HepG2 (cell line): ENCODE results near the gene PPARA. TPM values are rescaled to one million over a fixed set of nuclear protein-coding genes. Genes with fewer than 3 reads are reported as not detected.
A peak's percentile ranks its signal among the peaks of the same experiment; 100 is the strongest.

Source experiments
- ARID3A ChIP-seq: IDR thresholded peaks from 2 replicates; pipeline ENCODE4 v1.6.1; 2012; ENCODE audit warnings: low read depth, low read length, improper control_type of control experiment
- CAMTA2 ChIP-seq: sonication (generic); formaldehyde crosslinking; IDR thresholded peaks from 2 replicates; pipeline ENCODE4 v1.4.0; 2020; ENCODE audit warnings: mild to moderate bottlenecking, missing genetic modification reagents, borderline replicate concordance
- FLYWCH1 ChIP-seq: sonication (generic); formaldehyde crosslinking; IDR thresholded peaks from 2 replicates; pipeline ENCODE4 v1.8.1; 2023; ENCODE audit warnings: mild to moderate bottlenecking, missing genetic modification reagents
- FOXA1 ChIP-seq, 2 experiments: fragments of 450-650 bp in 1 of 2; sonication (generic) in 1 of 2; formaldehyde crosslinking in 1 of 2; IDR thresholded peaks; 2 replicates each; pipeline versions ENCODE4 v1.4.0 to v1.6.1; 2016 to 2020; ENCODE audit warnings: missing genetic modification reagents in 1 of 2
- FOXA3 ChIP-seq: IDR thresholded peaks from 2 replicates; pipeline ENCODE4 v1.6.1; 2016; ENCODE audit warnings: missing genetic modification reagents, missing compliant biosample characterization
- GPN1 ChIP-seq: sonication (generic); formaldehyde crosslinking; IDR thresholded peaks from 2 replicates; pipeline ENCODE4 v1.5.1; 2020; ENCODE audit warnings: missing genetic modification reagents, borderline replicate concordance
- KLF6 ChIP-seq: IDR thresholded peaks from 2 replicates; pipeline ENCODE4 v1.8.0; 2016; ENCODE audit warnings: missing biosample characterization, missing genetic modification reagents
- MIER2 ChIP-seq: IDR thresholded peaks from 2 replicates; pipeline ENCODE4 v1.6.1; 2016; ENCODE audit warnings: missing biosample characterization, missing genetic modification reagents
- MTERF4 ChIP-seq: sonication (generic); formaldehyde crosslinking; IDR thresholded peaks from 2 replicates; pipeline ENCODE4 v1.8.0; 2023; ENCODE audit warnings: mild to moderate bottlenecking, missing genetic modification reagents
- NCOR1 ChIP-seq: fragments of 200-600 bp; sonication (generic); IDR thresholded peaks from 2 replicates; pipeline ENCODE4 v1.7.0; 2017; ENCODE audit warnings: antibody characterized with exemption, low read length, borderline replicate concordance
- NR2F6 ChIP-seq, 2 experiments: IDR thresholded peaks; 2 replicates each; pipeline ENCODE4 v1.6.1; 2016; ENCODE audit warnings: antibody characterized with exemption in 1 of 2, mild to moderate bottlenecking in 1 of 2
- PRDM4 ChIP-seq: sonication (generic); formaldehyde crosslinking; IDR thresholded peaks from 2 replicates; pipeline ENCODE4 v1.9.0; 2021; ENCODE audit warnings: missing genetic modification reagents, borderline replicate concordance
- RARA ChIP-seq: IDR thresholded peaks from 2 replicates; pipeline ENCODE4 v1.6.1; 2016; ENCODE audit warnings: missing genetic modification reagents, missing compliant biosample characterization
- RBAK ChIP-seq: sonication (generic); formaldehyde crosslinking; IDR thresholded peaks from 2 replicates; pipeline ENCODE4 v1.5.1; 2020; ENCODE audit warnings: mild to moderate bottlenecking, missing genetic modification reagents
- RBM39 ChIP-seq: fragments of 200-400 bp; formaldehyde crosslinking; IDR thresholded peaks from one replicate; pipeline ENCODE4 v1.6.1; 2018; ENCODE audit warnings: antibody characterized with exemption, mild to moderate bottlenecking, low read depth, low read length; ENCODE audit not compliant: poor library complexity, severe bottlenecking
- TERF1 ChIP-seq: sonication (generic); formaldehyde crosslinking; IDR thresholded peaks from 2 replicates; pipeline ENCODE4 v1.8.0; 2022; ENCODE audit warnings: mild to moderate bottlenecking, missing genetic modification reagents, moderate library complexity
- YEATS4 ChIP-seq: sonication (generic); formaldehyde crosslinking; IDR thresholded peaks from 2 replicates; pipeline ENCODE4 v1.4.0; 2020; ENCODE audit warnings: missing genetic modification reagents, borderline replicate concordance
- ZNF446 ChIP-seq: sonication (generic); formaldehyde crosslinking; IDR thresholded peaks from 2 replicates; pipeline ENCODE4 v1.5.0; 2020; ENCODE audit warnings: mild to moderate bottlenecking, missing genetic modification reagents
- ZNF574 ChIP-seq: sonication (generic); formaldehyde crosslinking; IDR thresholded peaks from 2 replicates; pipeline ENCODE4 v1.4.0; 2020; ENCODE audit warnings: missing genetic modification reagents
- ZSCAN12 ChIP-seq: sonication (generic); formaldehyde crosslinking; IDR thresholded peaks from 2 replicates; pipeline ENCODE4 v1.9.0; 2021; ENCODE audit warnings: mild to moderate bottlenecking, missing genetic modification reagents
- polyA plus RNA-seq, 8 experiments: library from polyadenylated mRNA; depleted of rRNA in 3 of 8; stranded (reverse) in 7 of 8; unstranded in 1 of 8; fragments of >200 nt; fragmentation: Illumina TruSeq in 4 of 8; extraction: Trizol in 4 of 8; gene quantifications; 2 replicates each; pipeline versions ENCODE4 v1.2.1 to v1.2.3, GENCODE V29; 2011 to 2016; ENCODE audit warnings: low read depth in 4 of 8, missing spikeins in 1 of 8, mixed read lengths in 1 of 8; ENCODE audit not compliant: insufficient read depth in 1 of 8
- total RNA-seq, 5 experiments: library from RNA; depleted of rRNA; stranded (reverse); fragments of >200 nt; fragmentation: Illumina TruSeq; extraction: Trizol; gene quantifications; 2 replicates each; pipeline ENCODE4 v1.2.3, GENCODE V29; 2016; ENCODE audit warnings: low read depth in 1 of 5

PPARA gene
- total and polyA plus RNA-seq, 2 of the 13 experiments (the other 11 are each of a cell fraction or from before 2014, with no cell fraction given): 18.2 to 24.7 TPM

- TF ChIP-seq PRDM4 (CRISPR knock-in tag) (no peak), NR2F6 (IDR thresholded peaks at IDR 0.05) (no peak), NR2F6 (CRISPR knock-in tag; IDR thresholded peaks at IDR 0.05) (no peak), YEATS4 (no peak), TERF1 (CRISPR knock-in tag) (no peak), FOXA1 (IDR thresholded peaks at IDR 0.05) (no peak), FOXA1 (CRISPR knock-in tag; IDR thresholded peaks at IDR 0.05) (0 out of 2 replicates have a peak, but pooled peaks have one; percentile 23), RARA (CRISPR knock-in tag) (peak; percentile 22; the same call in 1 of the 2 replicates), RBM39 (no peak), ZSCAN12 (no peak), RBAK (CRISPR knock-in tag) (no peak), CAMTA2 (CRISPR knock-in tag) (no peak), GPN1 (no peak), NCOR1 (no peak), FLYWCH1 (CRISPR knock-in tag) (no peak), FOXA3 (CRISPR knock-in tag) (peak; percentile 51), MIER2 (CRISPR knock-in tag) (no peak), MTERF4 (CRISPR knock-in tag) (no peak), ZNF574 (CRISPR knock-in tag) (no peak), ARID3A (no peak), KLF6 (no peak), ZNF446 (no peak)
Observed at GRCh38 chr22:46256358-46256958, 106.1 kb downstream of the PPARA start (continued).
